NCI-H1105 treated with DMSO at 0.1 percent for 48 hours (cell line): ENCODE results near the gene AFMID.
"Not testable (repeated sequence)": the region's sequence is repeated elsewhere in the genome, so short reads cannot be mapped to it uniquely, and the experiment has no call there.

Source experiments
- DNase-seq: peaks from one replicate; lab custom pipeline; 2025; lab: John Stamatoyannopoulos, UW

Gene AFMID

GRCh38 chr17:78186692-78187595 lies at the start of gene AFMID, which contains the start of gene TK1:
Gene AFMID (plus strand): TSS chr17:78187362. CDS start chr17:78187371, 9 bp downstream.
Gene TK1 (minus strand): TSS chr17:78187052. CDS start chr17:78186994, 58 bp downstream.
- DNase-seq = peak; percentile 91

GRCh38 chr17:78137392-78138203 lies 49.6 kb upstream of the AFMID start:
- DNase-seq = no peak

GRCh38 chr17:78138204-78139060 lies 48.7 kb upstream of the AFMID start:
- no peak for DNase-seq

- DNase-seq = not testable (repeated sequence)
Observed at GRCh38 chr17:78139861-78140168, 47.3 kb upstream of the AFMID start.

- peak; percentile 82 for DNase-seq
Observed at GRCh38 chr17:78140169-78141051, 46.8 kb upstream of the AFMID start.

- no peak for DNase-seq
Observed at GRCh38 chr17:78141437-78142118, 45.6 kb upstream of the AFMID start.

- DNase-seq = no peak
Observed at GRCh38 chr17:78142119-78142861, 44.9 kb upstream of the AFMID start.

- no peak for DNase-seq
Observed at GRCh38 chr17:78143214-78144146, 43.7 kb upstream of the AFMID start.

- DNase-seq = peak; percentile 19
Observed at GRCh38 chr17:78144147-78144719, 42.9 kb upstream of the AFMID start.

- DNase-seq = no peak
Observed at GRCh38 chr17:78144736-78145641, 42.2 kb upstream of the AFMID start.

- DNase-seq = no peak
Observed at GRCh38 chr17:78146471-78146869, 40.7 kb upstream of the AFMID start.

- DNase-seq = no peak
Observed at GRCh38 chr17:78146881-78147280, 40.3 kb upstream of the AFMID start.

GRCh38 chr17:78147315-78147998 lies 39.7 kb upstream of the AFMID start:
- DNase-seq = no peak

GRCh38 chr17:78148286-78149016 lies 38.7 kb upstream of the AFMID start:
- DNase-seq = no peak

- DNase-seq = no peak
Observed at GRCh38 chr17:78151514-78152008, 35.6 kb upstream of the AFMID start.
